ENCODE data around the gene PLXNA4.

- TF ChIP-seq POLR2A (IDR thresholded peaks at IDR 0.05; ENCODE audit: low read depth, low read length) (no peak), TAF1 (IDR thresholded peaks at IDR 0.05; ENCODE audit: low read depth, low read length) (no peak), POLR2AphosphoS5 (IDR thresholded peaks at IDR 0.05; ENCODE audit: low read depth, low read length) (no peak)
Measured at GRCh38 chr7:132254455-132254854, 321.8 kb downstream of the PLXNA4 start.
